GM21381 (cell line): ENCODE results near the gene EVA1A.

Experiments
- ATAC-seq: cut with Tn5 transposase; IDR thresholded peaks from one replicate; pipeline ENCODE4 v1.9.1; 2021; ENCODE audit warnings: mild to moderate bottlenecking, moderate library complexity; ENCODE audit not compliant: unreplicated experiment

EVA1A gene

GRCh38 chr2:75592030-75592429 is 31.3 kb upstream of the EVA1A start:
- ATAC-seq: no peak

DNA sequence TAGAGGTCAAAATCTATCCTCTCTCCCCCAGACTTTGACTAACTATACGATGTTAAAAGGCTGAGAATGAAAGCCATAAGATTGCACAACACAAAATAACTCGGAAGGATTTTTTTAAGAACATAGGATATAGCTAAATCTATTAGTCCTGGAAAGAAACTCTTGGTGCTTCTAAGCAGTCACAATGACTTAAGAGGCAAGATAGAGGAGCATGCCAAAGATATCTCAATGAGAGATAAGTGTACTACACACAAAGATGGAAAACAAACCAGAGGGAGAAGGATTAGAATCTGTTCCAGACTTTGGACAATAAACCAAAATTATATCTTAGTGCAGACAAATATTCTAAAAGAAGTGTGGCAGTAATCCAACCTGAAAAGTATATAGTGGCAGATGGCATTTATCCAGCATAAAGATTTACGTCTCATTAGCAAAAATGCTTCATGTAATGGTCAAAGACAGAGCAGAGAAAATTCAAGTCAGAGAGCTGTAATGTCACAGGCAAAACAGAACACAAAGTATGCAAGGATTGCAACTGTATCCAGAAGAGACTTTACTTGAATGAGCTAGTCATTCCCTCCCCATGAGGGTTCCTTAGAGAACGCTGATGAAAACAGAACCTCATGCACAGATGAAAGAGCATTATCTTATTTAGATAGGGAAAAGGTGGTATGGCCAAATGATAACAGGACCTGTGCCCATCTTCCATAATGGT is 28.8 kb upstream of the EVA1A start:
- no peak for ATAC-seq

DNA sequence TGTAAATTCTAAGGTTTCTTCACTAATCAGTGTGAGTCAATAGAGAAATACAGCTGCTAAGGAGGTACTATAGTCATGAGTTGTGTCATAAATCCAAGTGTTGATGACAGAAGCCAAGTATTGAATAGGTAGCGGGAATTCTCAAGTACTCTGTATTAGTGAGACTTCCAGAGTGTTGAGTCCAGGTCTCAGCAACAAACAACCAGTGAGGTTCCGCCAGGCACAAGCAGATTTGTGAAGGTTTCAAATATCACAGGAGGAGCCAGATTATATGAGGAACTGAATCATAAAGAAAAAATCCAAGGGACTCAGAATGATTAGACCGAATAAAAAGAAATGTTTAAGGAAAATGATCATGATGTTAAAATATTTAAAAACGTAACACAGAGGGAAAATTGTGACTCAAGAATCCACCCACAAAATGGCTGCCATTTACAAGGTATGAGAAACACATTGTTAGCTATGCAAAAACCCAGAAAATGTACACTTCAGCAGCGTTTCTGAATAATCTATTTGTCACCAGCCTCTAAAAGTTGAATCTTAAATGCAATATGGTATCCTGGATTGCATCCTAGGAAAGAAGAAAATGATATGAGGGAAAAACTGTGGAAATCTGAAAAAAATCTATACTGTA is 27.3 kb upstream of the EVA1A start:
- ATAC-seq: no peak

DNA sequence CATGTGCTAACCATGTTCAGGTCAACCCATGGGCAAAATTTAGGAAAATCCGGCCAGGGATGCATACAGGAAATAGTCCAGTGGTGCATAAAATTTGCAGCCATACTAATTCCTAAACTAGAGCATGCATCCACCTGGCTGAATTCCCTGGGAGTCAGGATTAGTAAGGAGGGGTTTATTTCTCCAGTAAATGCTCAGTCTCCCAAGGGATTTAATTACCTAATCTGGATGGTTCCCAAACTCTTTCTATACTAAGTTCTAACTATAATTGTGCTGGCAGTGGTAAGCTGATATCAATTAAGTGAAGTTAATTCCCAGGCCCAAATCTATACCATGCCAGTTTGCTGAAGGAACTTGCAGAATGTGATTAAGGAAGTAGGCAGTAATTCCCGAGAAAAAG is 26.2 kb upstream of the EVA1A start:
- no peak for ATAC-seq

DNA sequence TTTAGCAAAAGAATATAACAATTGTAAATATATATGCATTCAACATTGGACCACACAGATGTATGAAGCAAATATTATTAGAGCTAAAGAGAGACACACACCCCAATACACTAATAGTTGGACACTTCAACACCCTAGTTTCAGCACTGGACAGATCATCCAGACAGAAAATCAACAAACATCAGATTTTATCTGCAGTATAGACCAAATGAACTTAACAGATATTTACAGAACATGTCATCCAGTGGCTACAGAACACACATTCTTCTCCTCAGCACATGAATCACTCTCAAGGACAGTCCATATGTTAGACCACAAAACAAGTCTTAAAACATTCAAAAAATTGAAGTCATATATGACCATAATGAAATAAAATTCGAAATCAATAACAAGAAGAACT is 22.1 kb upstream of the EVA1A start:
- no peak for ATAC-seq

DNA sequence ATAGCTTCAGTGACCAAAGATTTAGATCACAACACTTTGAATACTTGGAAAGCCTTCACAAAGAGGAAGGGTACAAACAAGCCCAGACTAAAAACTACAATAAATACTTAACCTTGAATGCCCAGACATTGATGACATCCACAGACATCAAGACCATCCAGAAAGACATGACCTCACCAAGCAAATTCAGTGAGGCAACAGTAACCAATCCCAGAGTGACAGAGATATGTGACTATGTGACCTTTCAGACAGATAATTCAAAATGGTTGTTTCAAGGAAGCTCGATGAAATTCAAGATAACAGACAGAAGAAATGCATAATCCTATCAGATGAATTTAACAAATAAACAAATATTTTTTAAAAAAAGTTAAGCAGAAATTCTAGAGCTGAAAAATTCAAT is 19.9 kb upstream of the EVA1A start:
- ATAC-seq: no peak

GRCh38 chr2:75580156-75580555 is 19.4 kb upstream of the EVA1A start:
- ATAC-seq: no peak

DNA sequence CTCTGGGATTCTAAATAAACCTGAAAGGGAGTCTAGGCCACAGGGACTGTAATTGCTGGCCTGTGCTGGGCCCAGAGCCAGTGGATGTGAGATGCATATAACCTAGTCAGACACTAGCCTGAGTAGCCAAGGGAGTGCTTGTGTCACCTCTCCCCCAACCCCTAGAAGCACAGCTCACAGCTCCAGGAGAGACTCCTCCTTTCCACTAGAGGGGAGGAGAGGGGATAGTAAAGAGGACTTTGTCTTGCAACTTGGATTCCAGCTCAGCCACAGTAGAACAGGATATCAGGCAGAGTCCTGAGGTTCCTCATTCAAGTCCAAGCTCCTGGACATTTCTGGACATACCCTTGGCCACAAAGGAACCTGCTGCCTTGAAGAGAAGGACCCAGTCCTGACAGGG is 18.4 kb upstream of the EVA1A start:
- ATAC-seq: no peak

DNA sequence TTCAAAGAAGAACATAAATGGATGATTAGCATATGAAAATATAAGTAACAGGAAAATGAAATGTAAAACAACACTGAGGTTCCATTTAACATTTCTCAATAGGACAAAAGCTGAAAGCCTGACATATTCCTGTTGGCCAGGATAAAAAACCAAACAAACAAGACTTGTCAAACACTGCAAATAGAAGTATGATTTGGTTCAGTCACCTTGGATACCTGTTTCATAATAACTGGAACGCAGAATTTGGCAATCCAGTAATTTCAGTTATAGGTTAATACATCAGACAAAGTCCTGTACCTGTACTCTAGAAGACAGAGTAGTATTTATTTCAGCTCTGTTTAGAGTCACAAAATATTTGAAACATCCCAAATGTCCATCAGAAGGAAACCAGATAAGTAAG is 16.5 kb upstream of the EVA1A start:
- no peak for ATAC-seq

GRCh38 chr2:75574106-75574505 is 13.4 kb upstream of the EVA1A start:
- no peak for ATAC-seq

DNA sequence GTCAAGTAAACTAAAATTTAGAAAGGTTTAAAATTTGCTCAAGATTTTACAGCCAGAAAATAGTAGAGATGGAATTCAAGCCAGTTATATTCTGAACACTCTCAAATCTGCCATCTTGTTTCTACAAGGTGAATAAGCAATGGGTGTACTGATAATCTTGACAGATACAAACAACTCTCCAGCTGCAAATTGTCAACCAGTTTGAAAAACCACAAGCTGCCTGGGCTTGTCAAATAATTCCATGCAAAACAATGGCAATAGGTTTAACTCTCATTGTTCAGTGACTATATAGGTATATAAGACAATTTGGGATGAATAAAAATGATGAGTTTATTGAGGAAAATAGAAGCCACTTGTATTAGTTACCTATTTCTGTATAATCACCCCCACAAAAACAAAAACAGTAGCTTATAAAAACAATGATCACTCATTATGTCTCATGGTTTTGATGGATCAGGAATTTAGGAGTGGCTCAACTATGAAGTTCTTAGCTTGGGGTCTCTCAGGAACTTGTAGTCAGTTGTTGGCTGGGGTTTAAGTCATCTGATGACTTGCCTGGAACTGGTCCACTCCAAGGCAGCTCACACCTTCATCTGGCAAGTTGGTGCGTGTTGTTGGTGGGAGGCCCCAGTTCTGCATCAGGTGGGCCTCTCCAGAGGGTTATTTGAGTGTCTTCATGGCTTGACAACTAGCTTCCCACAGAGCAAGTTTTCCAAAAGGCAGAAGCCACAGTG is 12.6 kb upstream of the EVA1A start:
- ATAC-seq: no peak

GRCh38 chr2:75571730-75572430 is 11.1 kb upstream of the EVA1A start:
- ATAC-seq: no peak

DNA sequence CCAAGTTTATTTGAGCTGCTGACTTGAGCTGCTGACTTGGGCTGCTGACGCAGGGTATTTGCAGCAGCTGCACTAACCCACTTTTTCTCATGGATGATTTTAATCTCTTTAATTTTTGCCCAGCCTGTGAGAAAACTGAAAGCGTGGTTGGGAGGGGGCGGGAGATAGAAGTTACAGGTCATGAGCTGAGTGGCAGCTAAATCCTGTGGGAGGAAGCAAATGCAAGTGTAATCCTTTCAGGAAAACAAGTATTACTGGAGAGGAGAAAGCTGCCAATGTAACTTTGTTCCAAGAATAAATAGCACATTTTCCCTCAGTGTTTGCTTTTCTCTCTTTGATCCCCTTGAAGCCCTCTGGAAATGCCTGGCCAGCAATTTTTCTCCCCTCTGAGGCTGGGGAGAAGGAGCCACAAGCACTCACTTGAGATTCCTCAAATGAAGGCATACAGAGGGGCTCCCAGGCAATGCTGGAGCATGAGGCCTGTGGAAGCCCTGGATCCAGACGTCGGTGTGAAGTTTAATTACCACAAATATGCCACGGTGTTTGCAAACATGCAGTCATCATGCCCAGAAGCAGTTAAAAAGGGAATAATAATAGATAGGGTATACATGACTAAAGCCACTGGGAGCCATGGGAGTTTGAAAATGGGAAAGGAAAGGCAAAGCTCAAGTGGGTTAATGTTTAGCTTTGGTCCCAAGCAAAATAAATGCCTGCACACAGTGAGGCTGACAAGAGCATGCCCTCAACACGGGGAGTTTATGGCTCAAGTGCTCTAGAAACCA is 10.4 kb upstream of the EVA1A start:
- no peak for ATAC-seq

DNA sequence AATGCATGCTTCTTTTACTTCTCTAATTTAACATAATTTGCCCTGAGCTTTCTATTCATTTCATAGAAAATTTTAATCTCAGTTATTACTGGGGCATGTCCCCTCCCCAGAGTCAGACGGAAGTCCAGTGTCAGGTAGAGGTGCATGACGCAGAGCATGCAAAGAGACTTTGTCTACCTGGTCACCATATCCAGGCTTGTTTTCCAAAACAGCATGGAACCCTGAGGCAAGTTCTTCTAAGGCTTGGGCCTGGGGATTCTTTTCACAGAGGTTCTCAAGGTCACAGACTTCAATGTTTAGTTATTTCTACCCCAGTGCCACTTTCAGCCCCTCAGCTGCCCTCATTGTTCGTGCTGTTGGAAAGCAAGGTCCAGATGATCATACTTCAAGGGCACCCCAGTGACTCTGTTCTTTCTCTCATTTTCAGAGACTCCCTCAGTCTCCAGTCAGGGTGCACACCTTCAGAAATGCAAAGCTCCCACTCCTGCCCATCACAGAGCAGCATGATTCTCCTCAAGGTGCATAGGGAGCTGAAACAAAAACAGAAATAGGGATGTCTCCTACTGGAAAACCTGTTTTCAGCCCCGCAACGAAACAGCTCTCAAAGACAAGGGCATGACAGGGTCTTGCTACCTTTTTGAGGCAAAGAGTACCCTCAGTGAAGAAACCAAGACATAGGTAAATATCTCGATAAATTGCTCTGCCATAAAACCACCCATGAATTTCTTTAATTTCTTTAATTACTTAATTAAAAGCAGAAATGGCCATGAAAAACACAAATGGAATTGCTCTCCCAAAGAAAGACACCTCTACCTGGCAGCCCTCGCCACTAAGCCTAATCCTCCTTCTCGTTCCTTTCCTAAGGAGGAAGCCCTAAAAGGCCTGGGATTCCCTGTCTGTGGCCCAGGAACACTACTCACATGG is 9.5 kb upstream of the EVA1A start:
- no peak for ATAC-seq

- ATAC-seq: no peak
Measured at GRCh38 chr2:75569546-75569945, 8.8 kb upstream of the EVA1A start.

GRCh38 chr2:75568174-75568573 is 7.4 kb upstream of the EVA1A start:
- no peak for ATAC-seq

DNA sequence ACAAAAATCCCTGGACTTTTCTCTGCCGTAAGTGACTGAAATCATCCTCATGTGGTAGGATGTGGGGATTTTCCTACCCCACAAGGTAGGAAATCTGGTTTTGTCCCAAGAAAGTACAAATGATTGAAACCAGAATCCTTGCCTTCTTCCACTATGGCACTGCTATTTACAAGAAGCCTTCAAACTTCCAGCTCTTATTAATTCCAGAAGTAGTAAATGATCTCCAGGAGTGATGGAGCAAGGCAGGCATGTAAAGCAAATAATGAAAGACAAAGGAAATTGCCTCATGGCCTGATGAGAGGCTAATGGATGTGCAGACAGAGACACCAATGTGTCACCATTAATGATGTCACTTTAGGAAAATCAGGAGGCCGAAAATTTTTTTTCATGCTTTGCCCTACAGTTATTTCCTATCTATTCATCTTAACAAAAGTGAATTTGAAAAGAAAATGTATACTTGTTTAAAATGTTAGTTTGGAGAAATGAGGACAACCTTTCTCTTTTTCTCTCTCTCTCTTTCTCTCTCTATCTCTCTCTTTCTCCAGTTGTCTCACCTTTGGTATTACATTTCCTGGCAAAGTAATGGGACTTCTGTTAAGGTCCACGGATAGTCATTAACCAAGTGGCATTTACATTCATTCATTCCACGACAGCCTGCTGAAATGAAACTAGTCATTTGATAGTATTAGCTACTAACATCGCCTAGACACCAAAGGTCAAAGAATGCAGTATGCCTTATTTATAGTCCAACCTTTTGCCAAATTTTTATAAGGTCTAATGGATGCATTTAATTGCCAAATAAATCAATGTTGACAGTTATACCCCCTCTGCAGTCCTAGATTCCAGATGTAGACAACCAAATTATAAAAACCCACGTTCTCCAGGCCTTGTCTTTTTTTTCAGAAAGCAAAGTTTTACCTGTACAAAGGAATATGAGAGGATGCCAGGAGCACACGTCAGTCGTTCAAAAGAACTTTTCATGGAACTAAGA is 5.0 kb upstream of the EVA1A start:
- ATAC-seq: no peak

GRCh38 chr2:75564713-75565359 is 4.1 kb upstream of the EVA1A start:
- no peak for ATAC-seq
